ENCODE data around the gene ABLIM2.

GRCh38 chr4:8086783-8087445, 71.7 kb downstream of the ABLIM2 start:
- TF ChIP-seq POLR2A (IDR thresholded peaks at IDR 0.05) = no peak
- no peak for TF ChIP-seq CTCF (IDR thresholded peaks at IDR 0.05)
